HG03045 (cell line): Measurements from ENCODE around the gene CIDEB.
"Not testable (repeated sequence)": the region's sequence is repeated elsewhere in the genome, so short reads cannot be mapped to it uniquely, and the experiment has no call there.

Experiments
- ATAC-seq: cut with Tn5 transposase; IDR thresholded peaks from one replicate; pipeline ENCODE4 v1.9.1; 2021; ENCODE audit warnings: mild to moderate bottlenecking, moderate library complexity; ENCODE audit not compliant: unreplicated experiment

Gene CIDEB

GRCh38 chr14:24307575-24308341 lies at the start of gene CIDEB:
Gene CIDEB, minus strand, starts transcription at chr14:24307977. Its CDS starts 119 bp downstream, at chr14:24307858.
- ATAC-seq, result no peak

DNA sequence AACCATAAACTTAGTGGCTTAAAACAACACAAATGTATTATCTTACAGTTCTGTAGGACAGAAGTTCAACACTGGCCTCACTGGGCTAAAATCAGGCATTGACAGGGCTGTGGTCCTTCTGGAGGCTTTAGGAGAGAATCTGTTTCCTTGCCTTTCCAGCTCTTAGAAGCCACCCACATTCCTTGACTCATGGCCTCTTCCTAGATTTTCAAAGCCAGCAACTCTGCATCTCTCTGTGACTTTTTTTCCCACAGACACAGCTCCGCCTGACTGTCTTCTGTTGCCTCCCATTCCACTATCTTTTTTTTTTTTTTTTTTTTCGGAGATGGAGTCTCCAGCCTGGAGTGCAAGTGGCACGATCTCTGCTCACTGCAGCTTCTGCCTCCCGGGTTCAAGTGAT lies 48.4 kb upstream of the CIDEB start:
- ATAC-seq, result no peak

DNA sequence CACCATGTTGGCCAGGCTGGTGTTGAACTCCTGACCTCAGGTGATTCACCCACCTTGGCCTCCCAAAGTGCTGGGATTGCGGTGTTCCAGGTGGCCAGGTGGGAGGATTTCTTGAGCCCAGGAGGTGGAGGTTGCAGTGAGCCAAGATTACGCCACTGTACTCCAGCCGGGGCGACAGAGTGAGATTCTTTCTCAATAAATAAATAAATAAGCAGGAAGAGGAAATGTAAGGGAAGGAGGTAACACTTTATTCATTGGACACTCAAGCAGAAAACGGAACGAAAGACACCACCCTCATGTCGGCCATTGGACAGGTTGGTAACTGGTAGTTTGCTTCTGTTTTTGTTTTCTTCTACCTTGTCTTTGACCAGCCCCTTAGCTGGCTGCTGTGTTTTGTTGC lies 47.2 kb upstream of the CIDEB start:
- ATAC-seq, result no peak

DNA sequence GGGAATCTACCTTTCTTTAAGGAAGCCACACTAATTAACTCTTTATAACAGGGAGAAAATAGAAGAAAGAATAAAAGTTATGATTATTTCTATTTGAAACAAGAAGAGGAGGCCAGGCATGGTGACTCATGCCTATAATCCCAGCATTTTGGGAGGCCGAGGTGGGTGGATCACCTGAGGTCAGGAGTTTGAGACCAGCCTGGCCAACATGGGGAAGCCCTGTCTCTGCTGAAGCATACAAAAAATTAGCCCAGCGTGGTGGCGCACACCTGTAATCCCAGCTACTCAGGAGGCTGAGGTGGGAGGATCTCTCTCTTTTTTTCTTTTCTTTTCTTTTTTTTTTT lies 46.7 kb upstream of the CIDEB start:
- ATAC-seq, result not testable (repeated sequence)

GRCh38 chr14:24353559-24354481 lies 46.0 kb upstream of the CIDEB start:
- ATAC-seq, result no peak

DNA sequence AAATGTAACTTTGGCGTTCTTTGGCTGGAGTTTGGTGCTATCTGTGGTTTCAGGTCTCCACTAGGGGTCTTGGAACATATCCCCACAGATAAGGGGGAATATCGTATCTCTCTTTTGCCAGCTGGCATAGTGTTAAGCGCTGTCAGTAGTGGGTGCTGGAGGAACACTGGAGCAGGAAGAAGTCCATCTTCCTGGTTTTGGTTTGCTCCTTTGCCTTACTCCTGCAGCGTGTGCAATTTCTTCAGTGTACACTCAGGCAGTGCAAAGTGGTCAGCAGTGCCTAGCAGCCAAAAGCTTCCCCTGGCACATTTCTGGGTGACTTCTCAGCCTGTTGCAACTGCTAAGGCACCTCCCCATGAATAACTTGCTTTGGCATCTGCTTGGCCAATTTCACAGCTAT lies 43.7 kb upstream of the CIDEB start:
- ATAC-seq, result no peak

DNA sequence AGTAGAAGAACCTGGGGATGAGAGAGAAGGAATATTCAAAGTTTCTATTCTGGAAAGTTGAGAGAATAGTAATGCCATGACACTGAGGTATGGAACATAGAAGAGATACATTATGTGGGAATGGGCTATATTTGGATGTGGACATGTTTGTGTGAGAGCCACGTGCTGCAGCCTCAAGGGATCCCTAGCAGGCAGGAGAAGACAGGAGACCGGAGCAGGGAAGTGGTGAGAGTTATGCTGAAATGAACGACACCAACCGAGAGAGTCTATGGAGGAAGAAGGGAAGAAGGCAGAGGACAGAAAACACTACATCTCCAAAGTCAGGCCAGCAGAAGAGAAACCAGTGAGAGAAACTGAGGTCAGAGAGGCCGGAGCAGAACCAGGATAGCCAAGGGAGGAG lies 42.0 kb upstream of the CIDEB start:
- ATAC-seq, result no peak

DNA sequence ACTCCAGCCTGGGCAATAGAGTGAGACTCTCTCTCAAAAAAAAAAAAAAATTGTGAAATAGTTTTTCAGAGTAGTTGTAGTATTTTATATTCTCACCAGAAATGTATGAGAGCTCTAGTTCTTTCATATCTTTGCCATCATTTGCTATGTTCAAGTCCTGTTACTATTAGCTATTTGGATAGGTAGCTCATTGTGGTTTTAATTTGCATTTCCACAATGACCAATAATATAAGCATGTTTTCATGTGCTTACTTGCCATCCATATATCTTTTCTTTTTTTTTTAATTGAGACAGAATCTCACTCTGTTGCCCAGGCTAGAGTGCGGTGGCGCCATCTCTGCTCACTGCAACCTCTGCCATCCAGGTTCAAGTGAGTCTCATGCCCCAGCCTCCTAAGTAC lies 40.4 kb upstream of the CIDEB start:
- ATAC-seq, result no peak

GRCh38 chr14:24347134-24347533 lies 39.4 kb upstream of the CIDEB start:
- no peak for ATAC-seq

GRCh38 chr14:24343795-24344660 lies 36.3 kb upstream of the CIDEB start:
- ATAC-seq, result no peak

- ATAC-seq, result no peak
Observed at GRCh38 chr14:24342889-24343288, 35.1 kb upstream of the CIDEB start.

- ATAC-seq, result no peak
Observed at GRCh38 chr14:24340606-24341005, 32.8 kb upstream of the CIDEB start.

- peak; percentile 83 for ATAC-seq
Observed at GRCh38 chr14:24339284-24340151, 31.7 kb upstream of the CIDEB start, which contains the start of gene RIPK3. Gene RIPK3, minus strand, starts transcription at chr14:24339991. Its CDS starts 165 bp downstream, at chr14:24339826.

DNA sequence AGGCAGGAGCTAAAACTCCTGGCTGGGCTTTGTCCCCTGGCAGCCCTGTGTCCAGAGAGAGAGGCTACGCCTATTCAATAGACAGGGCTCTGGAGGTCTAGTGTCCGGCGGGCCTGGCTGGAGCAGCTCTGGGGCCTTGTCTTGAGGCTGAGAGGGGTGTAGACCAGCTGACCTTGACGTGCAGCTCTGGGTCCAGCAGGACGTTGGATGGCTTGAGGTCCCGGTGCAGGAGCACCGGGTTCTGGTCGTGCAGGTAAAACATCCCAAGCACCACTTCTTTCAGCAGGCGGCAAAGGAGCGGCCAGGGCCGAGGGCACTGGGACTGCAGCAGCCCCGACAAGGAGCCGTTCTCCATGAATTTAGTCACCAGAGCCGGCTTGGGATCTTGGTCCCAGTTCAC lies 31.1 kb upstream of the CIDEB start:
- no peak for ATAC-seq

DNA sequence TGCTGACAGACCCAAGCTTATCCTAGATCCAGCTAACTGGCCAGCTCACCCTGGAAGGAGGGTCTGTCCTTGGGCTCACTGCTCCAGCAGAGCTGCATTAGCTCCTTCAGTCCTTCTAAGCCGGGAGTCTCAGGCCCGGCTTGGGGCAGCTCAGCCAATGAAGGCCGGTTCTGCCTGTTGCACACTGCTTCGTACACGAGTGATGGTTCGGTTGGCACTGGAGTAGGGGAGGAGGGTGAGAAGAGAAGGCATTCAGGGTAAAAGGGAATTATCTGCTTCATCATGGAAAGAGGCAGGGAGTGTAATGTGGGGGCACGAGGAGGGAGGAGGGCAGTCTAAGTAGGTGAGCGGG lies 30.0 kb upstream of the CIDEB start:
- ATAC-seq, result no peak

- no peak for ATAC-seq
Observed at GRCh38 chr14:24337144-24337823, 29.5 kb upstream of the CIDEB start.

DNA sequence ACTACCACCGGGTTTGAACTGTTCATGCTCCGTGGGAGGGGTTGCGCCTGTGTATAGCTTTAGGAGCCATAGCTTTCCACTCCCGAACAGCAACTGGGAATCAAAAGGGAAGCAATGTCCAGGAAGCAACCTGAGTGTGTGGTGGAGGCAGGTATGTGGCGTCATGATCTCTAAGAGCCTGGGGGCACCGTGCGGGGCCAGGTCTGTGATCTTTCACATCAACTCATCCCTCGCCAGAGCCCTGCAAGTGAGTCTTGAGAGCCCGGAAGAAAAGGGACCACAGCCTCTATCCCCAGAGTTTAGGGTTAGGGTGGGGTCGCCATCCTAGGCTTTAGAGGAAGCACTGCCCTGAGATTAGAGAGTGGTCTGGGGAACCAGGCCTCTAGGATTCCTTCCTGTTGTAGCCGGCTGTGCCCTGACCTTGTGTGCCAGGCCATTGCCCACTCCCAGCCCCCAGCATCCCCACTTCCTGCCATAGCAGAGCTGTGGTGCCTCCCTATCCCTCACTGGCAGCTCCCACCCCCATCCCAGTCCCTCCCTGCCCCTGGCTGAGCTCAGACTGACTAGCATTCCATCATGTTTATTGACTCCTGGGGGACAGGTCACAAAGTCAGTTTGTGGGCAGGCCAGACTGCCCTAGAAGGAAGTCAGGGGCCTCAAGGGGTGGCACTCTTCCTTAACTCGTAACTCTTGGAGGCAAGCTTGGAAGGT lies 27.8 kb upstream of the CIDEB start:
- no peak for ATAC-seq

- ATAC-seq, result no peak
Observed at GRCh38 chr14:24334431-24335291, 26.9 kb upstream of the CIDEB start, which contains the start of gene ADCY4. Gene ADCY4, minus strand, starts transcription at chr14:24335071. Its CDS starts 419 bp downstream, at chr14:24334652.
